K562 (cell line): ENCODE data around the gene PHKA2.

Source experiments
- CREBBP ChIP-seq: IDR thresholded peaks from one replicate; pipeline ENCODE4 v1.6.1; 2012; ENCODE audit warnings: low read depth, mild to moderate bottlenecking, control low read depth, inconsistent platforms, low read length
- HMG20A ChIP-seq: fragments of 450-650 bp; formaldehyde crosslinking; conservative IDR thresholded peaks from 2 replicates; pipeline ENCODE4 v1.4.0; 2020; ENCODE audit warnings: mild to moderate bottlenecking, mixed read lengths
- ZNF586 ChIP-seq: fragments of 450-650 bp; formaldehyde crosslinking; conservative IDR thresholded peaks from 2 replicates; pipeline ENCODE4 v1.4.0; 2020; ENCODE audit warnings: mild to moderate bottlenecking, moderate library complexity
- ZZZ3 ChIP-seq: fragments of 450-650 bp; IDR thresholded peaks from 2 replicates; pipeline ENCODE4 v1.6.1; 2016; ENCODE audit warnings: antibody characterized with exemption, mild to moderate bottlenecking, moderate library complexity
- TF ChIP-seq, protein P1 (sequence below): fragments of 450-650 bp; conservative IDR thresholded peaks from 2 replicates; pipeline ENCODE4 v1.6.1; 2016; ENCODE audit warnings: missing genetic modification characterization, low read depth, mild to moderate bottlenecking, missing compliant biosample characterization, moderate library complexity
- TF ChIP-seq, protein P2 (sequence below), 3 experiments: IDR thresholded peaks in 2 of 3; conservative IDR thresholded peaks in 1 of 3; 2 replicates each; pipeline ENCODE4 v1.5.1; 2011 to 2012; ENCODE audit warnings: low read length in 3 of 3, mild to moderate bottlenecking in 3 of 3, control low read depth in 2 of 3, improper control_type of control experiment in 1 of 3, inconsistent platforms in 1 of 3, low read depth in 1 of 3, mixed read lengths in 1 of 3, moderate library complexity in 1 of 3; ENCODE audit not compliant: insufficient read depth in 2 of 3

DNA sequence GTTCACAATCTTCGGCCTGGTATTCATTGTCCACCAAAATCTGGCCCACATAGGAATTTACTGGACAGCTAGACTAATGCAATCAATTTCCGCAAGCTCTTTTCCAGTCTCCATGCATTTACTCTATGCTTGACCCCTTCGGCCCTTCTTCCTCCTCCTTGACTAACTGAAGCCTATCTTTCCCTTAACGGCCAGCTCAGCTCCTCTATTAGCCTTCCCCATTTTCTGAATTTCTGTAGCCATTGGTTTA is 1.2 kb upstream of the PHKA2 start:
- TF ChIP-seq HMG20A = no peak
- TF ChIP-seq ZZZ3 = no peak
- no peak for TF ChIP-seq CREBBP
- TF ChIP-seq, protein P1, sequence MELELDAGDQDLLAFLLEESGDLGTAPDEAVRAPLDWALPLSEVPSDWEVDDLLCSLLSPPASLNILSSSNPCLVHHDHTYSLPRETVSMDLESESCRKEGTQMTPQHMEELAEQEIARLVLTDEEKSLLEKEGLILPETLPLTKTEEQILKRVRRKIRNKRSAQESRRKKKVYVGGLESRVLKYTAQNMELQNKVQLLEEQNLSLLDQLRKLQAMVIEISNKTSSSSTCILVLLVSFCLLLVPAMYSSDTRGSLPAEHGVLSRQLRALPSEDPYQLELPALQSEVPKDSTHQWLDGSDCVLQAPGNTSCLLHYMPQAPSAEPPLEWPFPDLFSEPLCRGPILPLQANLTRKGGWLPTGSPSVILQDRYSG (tag) = no peak
- TF ChIP-seq, protein P2, sequence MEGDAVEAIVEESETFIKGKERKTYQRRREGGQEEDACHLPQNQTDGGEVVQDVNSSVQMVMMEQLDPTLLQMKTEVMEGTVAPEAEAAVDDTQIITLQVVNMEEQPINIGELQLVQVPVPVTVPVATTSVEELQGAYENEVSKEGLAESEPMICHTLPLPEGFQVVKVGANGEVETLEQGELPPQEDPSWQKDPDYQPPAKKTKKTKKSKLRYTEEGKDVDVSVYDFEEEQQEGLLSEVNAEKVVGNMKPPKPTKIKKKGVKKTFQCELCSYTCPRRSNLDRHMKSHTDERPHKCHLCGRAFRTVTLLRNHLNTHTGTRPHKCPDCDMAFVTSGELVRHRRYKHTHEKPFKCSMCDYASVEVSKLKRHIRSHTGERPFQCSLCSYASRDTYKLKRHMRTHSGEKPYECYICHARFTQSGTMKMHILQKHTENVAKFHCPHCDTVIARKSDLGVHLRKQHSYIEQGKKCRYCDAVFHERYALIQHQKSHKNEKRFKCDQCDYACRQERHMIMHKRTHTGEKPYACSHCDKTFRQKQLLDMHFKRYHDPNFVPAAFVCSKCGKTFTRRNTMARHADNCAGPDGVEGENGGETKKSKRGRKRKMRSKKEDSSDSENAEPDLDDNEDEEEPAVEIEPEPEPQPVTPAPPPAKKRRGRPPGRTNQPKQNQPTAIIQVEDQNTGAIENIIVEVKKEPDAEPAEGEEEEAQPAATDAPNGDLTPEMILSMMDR (IDR thresholded peaks at IDR 0.05 in 2 of 3, conservative IDR thresholded peaks at IDR 0.05 in 1 of 3; ENCODE audit: insufficient read depth in 2 of 3, low read depth in 1 of 3, low read length in 3 of 3) = no peak
- no peak for TF ChIP-seq ZNF586
